A673 (cell line): ENCODE results near the gene CEP78. TPM values are rescaled to one million over a fixed set of nuclear protein-coding genes. Genes with fewer than 3 reads are reported as not detected.
A peak's percentile ranks its signal among the peaks of the same experiment; 100 is the strongest.

Source experiments
- BruUV-seq: library from RNA; stranded (reverse); fragments of 400-500 nt; replicated peaks from 2 replicates; lab custom pipeline; 2021; lab: Mats Ljungman, UMichigan
- CTCF ChIA-PET: fragments of 300-600 bp; sonication (Branson Sonifier 250); formaldehyde crosslinking; loops from one replicate; lab custom pipeline; 2022; ENCODE audit warnings: antibody characterized with exemption; lab: Charles Lee
- POLR2A ChIA-PET: fragments of 300-600 bp; sonication (Branson Sonifier 250); formaldehyde crosslinking; loops from one replicate; lab custom pipeline; 2022; ENCODE audit warnings: antibody characterized with exemption; ENCODE audit not compliant: low non-redundant PET; lab: Charles Lee
- DNase-seq: peaks from one replicate; pipeline ENCODE4 v3.0.0-alpha.2; 2015; ENCODE audit warnings: low spot score
- H3K27ac ChIP-seq: fragments of 200-600 bp; sonication (generic); 2 replicates; pipeline ENCODE4 v1.5.1; 2016; ENCODE audit warnings: mixed run types, low read depth, mild to moderate bottlenecking, mixed read lengths, antibody characterized with exemption, low read length; ENCODE audit not compliant: poor library complexity, severe bottlenecking
- H3K27me3 ChIP-seq: fragments of 200-600 bp; sonication (generic); replicated peaks from 2 replicates; pipeline ENCODE4 v1.6.1; 2017; ENCODE audit warnings: mixed run types, low read depth, mild to moderate bottlenecking, mixed read lengths, antibody characterized with exemption, low read length; ENCODE audit not compliant: insufficient read depth, poor library complexity
- H3K36me3 ChIP-seq: fragments of 200-600 bp; sonication (generic); 2 replicates; pipeline ENCODE4 v1.6.1; 2016; ENCODE audit warnings: mixed run types, mild to moderate bottlenecking, mixed read lengths, antibody characterized with exemption, low read length; ENCODE audit not compliant: insufficient read depth, poor library complexity, severe bottlenecking
- H3K4me1 ChIP-seq: fragments of 200-600 bp; sonication (generic); 2 replicates; pipeline ENCODE4 v1.6.1; 2017; ENCODE audit warnings: mixed run types, mild to moderate bottlenecking, mixed read lengths, antibody characterized with exemption, low read length; ENCODE audit not compliant: insufficient read depth, poor library complexity, severe bottlenecking
- H3K4me3 ChIP-seq: fragments of 200-600 bp; sonication (generic); 2 replicates; pipeline ENCODE4 v1.5.1; 2016; ENCODE audit warnings: low read depth, mixed run types, mild to moderate bottlenecking, mixed read lengths, low read length; ENCODE audit not compliant: poor library complexity, severe bottlenecking
- H3K9me3 ChIP-seq: fragments of 200-600 bp; sonication (generic); 2 replicates; pipeline ENCODE4 v1.6.1; 2016; ENCODE audit warnings: mixed run types, low read depth, mild to moderate bottlenecking, mixed read lengths, antibody characterized with exemption, low read length; ENCODE audit not compliant: poor library complexity, severe bottlenecking
- CTCF ChIP-seq: fragments of 300-800, 200-600 bp; sonication (generic); conservative IDR thresholded peaks from 2 replicates; pipeline ENCODE4 v1.5.1; 2017; ENCODE audit warnings: low read depth, mild to moderate bottlenecking, antibody characterized with exemption, low read length, moderate library complexity, mixed read lengths
- EZH2 ChIP-seq: fragments of 200-600 bp; sonication (generic); IDR thresholded peaks from 2 replicates; pipeline ENCODE4 v1.6.1; 2017; ENCODE audit warnings: borderline replicate concordance, low read depth, mild to moderate bottlenecking, mixed read lengths, antibody characterized with exemption, low read length; ENCODE audit not compliant: poor library complexity, severe bottlenecking
- intact Hi-C: fragments of 100-400 bp; cut with micrococcal nuclease; formaldehyde crosslinking; loops from one replicate; pipeline ENCODE4 v1.10.0; 2022; ENCODE audit not compliant: unreplicated experiment
- total RNA-seq: library from RNA; stranded (reverse); gene quantifications from 2 replicates; pipeline ENCODE4 v1.2.3, GENCODE V29; 2021

The CEP78 gene
- total RNA-seq, 1 experiment from 2014 or later, result 65.9 TPM

GRCh38 chr9:78295731-78296130 is 59.9 kb downstream of the CEP78 start:
- no peaks in the 10 kb centered on the region for H3K9me3 ChIP-seq
- BruUV-seq, result no TSS peak
- TF ChIP-seq EZH2 (no peak), CTCF (no peak)
- H3K27ac ChIP-seq, result peak overlapping the region; percentile 97
- ChIA-PET CTCF (no interaction called here), POLR2A (interaction anchor here (0.6 kb wide), 1 partner anchor 1353 kb away, joined by 3 read pairs; no protein-coding TSS in a partner anchor)
- intact Hi-C loops, result no loop called here
- H3K4me3 ChIP-seq, result peak overlapping the region; percentile 94
- H3K27me3 ChIP-seq, result no peaks in the 10 kb centered on the region
- H3K4me1 ChIP-seq, result peaks cover 15% of the 10 kb centered on the region
- DNase-seq, result no peak
- H3K36me3 ChIP-seq, result peaks cover 15% of the 10 kb centered on the region

DNA sequence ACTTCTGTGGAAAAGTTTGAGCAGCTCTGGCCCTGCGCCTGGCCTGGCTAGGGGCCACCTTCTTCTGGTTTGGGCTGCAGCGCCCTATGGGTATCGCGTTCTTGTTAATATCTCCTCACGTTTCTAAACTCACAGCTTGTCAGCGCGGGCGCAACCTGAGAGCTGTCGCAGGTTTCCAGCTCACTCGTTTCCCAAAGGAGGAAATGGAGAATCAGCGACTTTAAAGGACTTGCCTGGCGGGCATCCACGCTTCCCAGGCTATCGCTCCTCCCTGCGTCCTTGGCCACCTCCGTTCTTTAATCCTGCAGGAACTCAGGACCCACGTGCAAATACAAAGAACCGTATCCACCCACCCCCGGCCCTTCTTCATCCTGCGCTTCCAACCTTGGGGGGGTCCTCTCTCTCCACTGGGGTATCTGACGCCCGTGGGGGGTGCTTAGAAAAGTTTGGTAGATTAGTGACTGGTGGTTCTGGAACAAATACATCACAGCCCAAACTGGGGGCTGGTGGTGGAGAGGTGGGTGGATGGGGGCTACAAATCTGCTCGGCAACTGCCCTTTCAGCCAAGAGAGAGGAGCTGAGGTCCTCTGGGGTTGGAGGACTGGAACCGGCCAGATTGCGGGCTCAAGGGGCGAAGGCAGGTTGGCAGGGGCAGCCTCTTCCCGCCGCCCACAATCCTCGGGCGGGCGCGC is 60.5 kb downstream of the CEP78 start:
- CTCF ChIA-PET, result interaction anchor here (0.7 kb wide), 1 partner anchor 272 kb away, joined by 7 read pairs; no protein-coding TSS in a partner anchor
- intact Hi-C loops, result no loop called here
- H3K4me3 ChIP-seq, result peak overlapping the region; percentile 94
- H3K27me3 ChIP-seq, result no peaks in the 10 kb centered on the region
- TF ChIP-seq EZH2 (no peak), CTCF (no peak)
- POLR2A ChIA-PET, result interaction anchor here (0.6 to 1.3 kb wide), 10 partner anchors 11 to 1592 kb away, joined by 3 to 11 read pairs (median 4); no protein-coding TSS in a partner anchor
- DNase-seq, result peak; percentile 65
- peak overlapping the region; percentile 97 for H3K27ac ChIP-seq
- peaks cover 21% of the 10 kb centered on the region for H3K36me3 ChIP-seq
- no TSS peak for BruUV-seq
- no peaks in the 10 kb centered on the region for H3K9me3 ChIP-seq
- peaks cover 15% of the 10 kb centered on the region for H3K4me1 ChIP-seq

GRCh38 chr9:78296893-78297671 is 61.2 kb downstream of the CEP78 start, which contains the start of gene PSAT1:
Gene PSAT1 (plus strand): TSS chr9:78297125. CDS start chr9:78297211, 86 bp downstream.
- no peaks in the 10 kb centered on the region for H3K9me3 ChIP-seq
- TF ChIP-seq CTCF (no peak), EZH2 (no peak)
- ChIA-PET CTCF (interaction anchor here (0.7 kb wide), 1 partner anchor 272 kb away, joined by 7 read pairs; no protein-coding TSS in a partner anchor), POLR2A (interaction anchor here (0.7 to 1.3 kb wide), 10 partner anchors 12 to 1593 kb away, joined by 3 to 11 read pairs (median 4); no protein-coding TSS in a partner anchor)
- intact Hi-C loops, result loop anchor here (1.0 kb wide), 1 partner anchor 61 kb away; the partner anchor contains the start of gene CEP78
- no TSS peak for BruUV-seq
- H3K27me3 ChIP-seq, result no peaks in the 10 kb centered on the region
- peak; percentile 99 for DNase-seq
- peak within 1 kb of the TSS; percentile 94 for H3K4me3 ChIP-seq
- H3K4me1 ChIP-seq, result peaks cover 15% of the 10 kb centered on the region
- H3K27ac ChIP-seq, result peak within 1 kb of the TSS; percentile 97
- H3K36me3 ChIP-seq, result peaks cover 28% of the 10 kb centered on the region
